Esophagus muscularis mucosa (tissue), 4 donors: ENCODE results near the gene LRRC73. TPM values are rescaled to one million over a fixed set of nuclear protein-coding genes. Genes with fewer than 3 reads are reported as not detected.

ENCODE experiments used
- DNase-seq: peaks from one replicate; pipeline ENCODE4 v3.0.0-alpha.2; 2017; ENCODE audit errors: extremely low spot score
- H3K27ac ChIP-seq, 4 donors: fragments of 200-600 bp; sonication (generic); replicated peaks in 1 of 4; 1 replicate in 3 of 4; 2 replicates in 1 of 4; pipeline ENCODE4 v1.5.1; 2016 to 2019; ENCODE audit warnings: mild to moderate bottlenecking in 1 of 4
- H3K27me3 ChIP-seq, 4 donors: fragments of 200-600 bp; sonication (generic); one replicate each; pipeline versions ENCODE4 v1.5.1 to v1.6.0; 2016 to 2019
- H3K36me3 ChIP-seq, 4 donors: fragments of 200-600 bp; sonication (generic); one replicate each; pipeline ENCODE4 v1.5.1; 2016 to 2019
- H3K4me1 ChIP-seq, 4 donors: fragments of 200-600 bp; sonication (generic); one replicate each; pipeline ENCODE4 v1.5.1; 2016 to 2019
- H3K4me3 ChIP-seq, 4 donors: fragments of 200-600 bp; sonication (generic); 1 replicate in 2 of 4; 2 replicates in 2 of 4; pipeline ENCODE4 v1.5.1; 2016 to 2019; ENCODE audit warnings: mild to moderate bottlenecking in 4 of 4, moderate library complexity in 1 of 4
- H3K9me3 ChIP-seq, 4 donors: fragments of 200-600 bp; sonication (generic); 1 replicate in 3 of 4; 2 replicates in 1 of 4; pipeline ENCODE4 v1.5.1; 2016 to 2019
- CTCF ChIP-seq, 3 experiments: fragments of 200-600 bp in 2 of 3; fragments of 450-650 bp in 1 of 3; sonication (generic) in 2 of 3; IDR thresholded peaks; one replicate each; pipeline ENCODE4 v1.5.1; 2017 to 2019; ENCODE audit warnings: antibody characterized with exemption in 3 of 3, mild to moderate bottlenecking in 2 of 3, moderate library complexity in 1 of 3
- EP300 ChIP-seq: sonication (generic); formaldehyde crosslinking; IDR thresholded peaks from one replicate; pipeline ENCODE4 v1.6.1; 2017; ENCODE audit warnings: antibody characterized with exemption
- POLR2A ChIP-seq: fragments of 450-650 bp; IDR thresholded peaks from one replicate; pipeline ENCODE4 v1.6.1; 2017; ENCODE audit warnings: antibody characterized with exemption, moderate library complexity, mild to moderate bottlenecking, low read depth
- POLR2AphosphoS5 ChIP-seq, 2 donors: sonication (generic); formaldehyde crosslinking; IDR thresholded peaks; one replicate each; pipeline ENCODE4 v1.6.1; 2017; ENCODE audit warnings: antibody characterized with exemption in 2 of 2
- WGBS: methylation state at CpG from one replicate; pipeline ENCODE4 v1.1.5; 2018; 5-methylcytosine and 5-hydroxymethylcytosine counted together
- intact Hi-C: fragments of 100-400 bp; cut with DNase I; formaldehyde crosslinking; loops from one replicate; pipeline ENCODE4 v1.15.1; 2023
- total RNA-seq, 4 donors: library from RNA; depleted of rRNA; stranded (reverse); fragments of >200 nt; gene quantifications; one replicate each; pipeline versions ENCODE4 v1.1.0 to v1.2.1, GENCODE V29; 2016

Gene LRRC73
- total RNA-seq, 4 donors from 2014 or later = 0.50 to 1.4 (median 0.75) TPM; not detected in 1

- 84% methylated on average over 3 of the region's 3 CpGs for WGBS
- H3K4me3 ChIP-seq = peak overlapping the region in 2 of 4 donors; percentile 11 to 36
- peak overlapping the region; percentile 61 to 76 (median 67) for H3K27ac ChIP-seq
- no peak for DNase-seq
- no peak for TF ChIP-seq POLR2A
- intact Hi-C loops = loop anchor here (10.0 kb wide), 1 partner anchor 128 kb away; the partner anchor contains the start of gene ZNF318
- no peaks in the 10 kb centered on the region for H3K9me3 ChIP-seq
- peaks cover 0 to 7% (median 3%) of the 10 kb centered on the region in 4 donors for H3K36me3 ChIP-seq
- peaks cover 20 to 39% (median 33%) of the 10 kb centered on the region in 4 donors for H3K4me1 ChIP-seq
- no peaks in the 10 kb centered on the region for H3K27me3 ChIP-seq
Measured at GRCh38 chr6:43492673-43493072, 17.5 kb downstream of the LRRC73 start.

DNA sequence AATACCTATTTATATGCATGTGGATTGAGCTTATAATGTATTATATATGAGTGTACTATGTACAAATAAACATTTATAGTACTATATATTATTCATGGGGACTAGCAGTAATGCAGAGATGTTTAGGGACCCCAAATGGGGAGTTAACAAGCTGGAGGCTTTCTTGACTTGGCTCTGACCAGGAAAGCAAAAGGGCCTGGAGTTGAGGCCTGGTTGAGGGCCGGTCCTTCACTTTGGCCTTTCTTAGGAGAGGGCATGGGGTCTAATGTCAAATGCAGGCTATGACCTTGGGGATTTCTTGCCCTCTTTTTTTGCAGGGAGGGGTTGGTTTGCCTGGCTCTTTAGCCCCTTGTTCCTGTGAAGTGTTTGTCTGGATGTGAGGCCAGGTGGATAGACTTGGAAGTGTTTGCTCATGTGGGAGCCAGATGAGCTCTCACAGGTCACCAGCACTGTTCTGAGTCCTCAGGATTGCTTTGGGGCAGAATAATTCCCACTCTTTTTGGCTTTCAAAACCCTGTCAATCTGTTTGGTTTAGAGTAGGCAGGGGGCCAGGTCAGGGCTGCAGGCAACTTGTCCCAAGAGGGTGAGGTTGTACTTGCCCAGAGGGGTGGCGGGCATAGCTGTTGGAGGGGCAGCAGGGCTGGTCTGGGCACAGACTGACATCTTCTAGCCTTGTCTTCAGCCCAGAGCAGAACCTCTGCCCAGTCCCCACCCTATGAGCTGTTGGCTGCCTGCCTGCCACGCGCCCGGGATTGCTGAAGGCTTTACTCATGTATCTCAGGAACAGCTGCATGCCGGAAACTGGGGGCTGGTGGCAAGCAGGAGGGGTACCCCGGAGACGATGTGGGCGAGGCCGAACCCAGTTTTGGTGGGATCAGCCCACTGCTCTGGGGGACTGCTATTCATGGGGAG is 18.1 kb downstream of the LRRC73 start:
- 59% methylated on average over 9 of the region's 10 CpGs for WGBS
- H3K27me3 ChIP-seq = no peaks in the 10 kb centered on the region
- H3K9me3 ChIP-seq = no peaks in the 10 kb centered on the region
- peak; percentile 95 for DNase-seq
- peak overlapping the region in 2 of 4 donors; percentile 11 to 36 for H3K4me3 ChIP-seq
- peak overlapping the region; percentile 61 to 76 (median 67) for H3K27ac ChIP-seq
- intact Hi-C loops = loop anchor here (10.0 kb wide), 1 partner anchor 127 kb away; the partner anchor contains the start of gene ZNF318
- H3K4me1 ChIP-seq = peaks cover 20 to 35% (median 32%) of the 10 kb centered on the region in 4 donors
- H3K36me3 ChIP-seq = peaks cover 0 to 7% (median 2%) of the 10 kb centered on the region in 4 donors
- TF ChIP-seq CTCF (IDR thresholded peaks at IDR 0.05) (no peak), POLR2AphosphoS5 (IDR thresholded peaks at IDR 0.05) (peak; percentile 58 to 63)

DNA sequence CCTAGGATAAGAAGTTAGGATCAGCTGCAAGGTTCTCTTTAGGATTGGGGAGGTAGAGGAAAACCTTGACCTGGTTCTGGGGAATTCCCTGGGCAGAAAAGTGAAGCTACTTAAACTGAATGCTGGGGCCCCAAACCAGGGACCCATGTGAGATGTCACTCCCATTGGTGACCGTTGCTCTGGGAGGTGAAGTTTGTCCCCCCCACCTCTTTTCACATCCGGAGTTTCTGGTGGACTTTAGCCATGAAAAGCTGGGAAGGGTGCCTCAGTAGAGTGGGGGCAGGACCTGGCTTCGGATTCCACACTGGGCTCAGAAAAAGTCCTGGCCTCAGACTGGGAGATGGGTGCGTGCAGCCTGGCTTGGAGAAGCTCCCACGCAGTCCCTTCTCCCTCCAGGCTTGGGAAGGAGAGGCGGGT is 19.6 kb downstream of the LRRC73 start:
- Histone ChIP-seq H3K36me3 (peaks cover 0 to 15% (median 6%) of the 10 kb centered on the region in 4 donors), H3K4me1 (peaks cover 5 to 21% (median 17%) of the 10 kb centered on the region in 4 donors), H3K9me3 (no peaks in the 10 kb centered on the region), H3K27me3 (no peaks in the 10 kb centered on the region), H3K4me3 (no peak overlapping the region), H3K27ac (no peak overlapping the region)
- DNase-seq = no peak
- TF ChIP-seq CTCF (IDR thresholded peaks at IDR 0.05) (no peak), EP300 (no peak)
- WGBS = 87% methylated on average over 4 of the region's 6 CpGs
- intact Hi-C loops = loop anchor here (10.0 kb wide), 1 partner anchor 126 kb away; the partner anchor contains the start of gene ZNF318

- Histone ChIP-seq H3K27me3 (no peaks in the 10 kb centered on the region), H3K4me3 (no peak overlapping the region), H3K27ac (no peak overlapping the region), H3K9me3 (no peaks in the 10 kb centered on the region), H3K4me1 (peaks cover 0 to 11% (median 7%) of the 10 kb centered on the region in 4 donors), H3K36me3 (peaks cover 0 to 20% (median 6%) of the 10 kb centered on the region in 4 donors)
- no peak for DNase-seq
- no peak for TF ChIP-seq CTCF (IDR thresholded peaks at IDR 0.05)
- no peak for TF ChIP-seq POLR2A
- TF ChIP-seq EP300 = no peak
- TF ChIP-seq POLR2AphosphoS5 (IDR thresholded peaks at IDR 0.05) = no peak
- 87% methylated on average over 5 of the region's 12 CpGs for WGBS
- intact Hi-C loops = loop anchor here (10.0 kb wide), 1 partner anchor 125 kb away; the partner anchor contains the start of gene ZNF318
Measured at GRCh38 chr6:43489277-43490072, 20.7 kb downstream of the LRRC73 start.
